PFSK-1 (cell line): ENCODE measurements around the gene MINK1.

ENCODE experiments used
- FOXP2 ChIP-seq: optimal IDR thresholded peaks from 2 replicates; pipeline ENCODE3; 2011; ENCODE audit warnings: borderline replicate concordance, control low read depth, inconsistent platforms; ENCODE audit not compliant: insufficient read depth; ENCODE audit errors: extremely low read length, extremely low read depth
- POLR2AphosphoS5 ChIP-seq: IDR thresholded peaks from 2 replicates; pipeline ENCODE4 v1.6.1; 2012; ENCODE audit warnings: low read depth, mild to moderate bottlenecking, control low read depth, low read length, moderate library complexity
- REST ChIP-seq, 2 experiments: IDR thresholded peaks; 2 replicates each; pipeline versions ENCODE4 v1.6.1 to v1.8.0; 2011 to 2012; ENCODE audit warnings: low read depth in 2 of 2, low read length in 2 of 2, control low read depth in 1 of 2, inconsistent platforms in 1 of 2, mild to moderate bottlenecking in 1 of 2, moderate library complexity in 1 of 2; ENCODE audit not compliant: insufficient read depth in 1 of 2
- SIN3A ChIP-seq: IDR thresholded peaks from 2 replicates; pipeline ENCODE4 v1.6.1; 2012; ENCODE audit warnings: mild to moderate bottlenecking, low read length, moderate library complexity, borderline replicate concordance; ENCODE audit not compliant: insufficient read depth
- TAF1 ChIP-seq: IDR thresholded peaks from 2 replicates; pipeline ENCODE4 v1.6.1; 2012; ENCODE audit warnings: low read length, control low read depth, borderline replicate concordance; ENCODE audit not compliant: insufficient read depth

GRCh38 chr17:4921320-4921719 is 88.2 kb downstream of the MINK1 start:
- no peak for TF ChIP-seq REST (IDR thresholded peaks at IDR 0.05; ENCODE audit: insufficient read depth in 1 of 2, low read depth in 2 of 2, low read length in 2 of 2)
- no peak for TF ChIP-seq SIN3A
- no peak for TF ChIP-seq POLR2AphosphoS5
- TF ChIP-seq TAF1 = no peak
- TF ChIP-seq FOXP2 = no peak
